ENCODE measurements around the gene MAGI1. TPM values are rescaled to one million over a fixed set of nuclear protein-coding genes. Genes with fewer than 3 reads are reported as not detected.
"Not testable (repeated sequence)": the region's sequence is repeated elsewhere in the genome, so short reads cannot be mapped to it uniquely, and the experiment has no call there.

The MAGI1 gene
- total RNA-seq, 2 donors from 2014 or later, result 38.6 to 45.1 TPM

GRCh38 chr3:65548848-65549625 lies 489.7 kb downstream of the MAGI1 start:
- Histone ChIP-seq H3K9ac (ENCODE audit: extremely low read depth, low read length, poor library complexity, severe bottlenecking) (peak overlapping the region; percentile 7), H3K9me3 (ENCODE audit: control insufficient read depth, low read length) (no peaks in the 10 kb centered on the region), H3K4me1 (ENCODE audit: control insufficient read depth, insufficient read depth, low read length) (no peaks in the 10 kb centered on the region), H3K4me3 (ENCODE audit: low read length) (peak overlapping the region; percentile 75), H3K27me3 (ENCODE audit: control insufficient read depth, insufficient read depth, low read length, poor library complexity, severe bottlenecking) (peaks cover 26% of the 10 kb centered on the region), H3K36me3 (ENCODE audit: control insufficient read depth, insufficient read depth, low read length) (no peaks in the 10 kb centered on the region), H3K27ac (ENCODE audit: low read depth, low read length) (no peak overlapping the region)
- no peak for TF ChIP-seq CTCF (conservative IDR thresholded peaks at IDR 0.05)
- no peak overlapping the region for H3K27ac Mint-ChIP-seq
- peaks cover 36% of the 10 kb centered on the region for H3K27me3 Mint-ChIP-seq (ENCODE audit: insufficient read depth)
- peaks cover 11% of the 10 kb centered on the region for H3K4me1 Mint-ChIP-seq
- WGBS, 2 experiments (ENCODE audit: insufficient coverage in 1 of 2, insufficient read length in 1 of 2), result 2 to 6% methylated on average over 18 to 71 of the region's 71 CpGs
- peak; percentile 78 for DNase-seq
- H3K9me3 Mint-ChIP-seq, result no peaks in the 10 kb centered on the region
- H3K36me3 Mint-ChIP-seq (ENCODE audit: low read depth), result no peaks in the 10 kb centered on the region
- peak overlapping the region; percentile 61 for H3K4me3 Mint-ChIP-seq

GRCh38 chr3:65545429-65545828 lies 493.3 kb downstream of the MAGI1 start:
- no peak for TF ChIP-seq CTCF (conservative IDR thresholded peaks at IDR 0.05)

GRCh38 chr3:65543391-65543790 lies 495.3 kb downstream of the MAGI1 start:
- not testable (repeated sequence) for H3K4me1 ChIP-seq (ENCODE audit: control insufficient read depth, insufficient read depth, low read length); H3K9me3 ChIP-seq (ENCODE audit: control insufficient read depth, low read length); H3K4me1 Mint-ChIP-seq; DNase-seq; H3K27ac Mint-ChIP-seq; H3K4me3 ChIP-seq (ENCODE audit: low read length); H3K4me3 Mint-ChIP-seq; H3K9ac ChIP-seq (ENCODE audit: extremely low read depth, low read length, poor library complexity, severe bottlenecking); H3K9me3 Mint-ChIP-seq; H3K27ac ChIP-seq (ENCODE audit: low read depth, low read length); H3K36me3 Mint-ChIP-seq (ENCODE audit: low read depth); H3K36me3 ChIP-seq (ENCODE audit: control insufficient read depth, insufficient read depth, low read length)
- 67% methylated on average over 1 of the region's 1 CpG; no CpG with 5 or more reads in 1 of the 2 experiments for WGBS, 2 experiments (ENCODE audit: insufficient coverage in 1 of 2, insufficient read length in 1 of 2)
- peaks cover 14% of the 10 kb centered on the region for H3K27me3 ChIP-seq (ENCODE audit: control insufficient read depth, insufficient read depth, low read length, poor library complexity, severe bottlenecking)
- H3K27me3 Mint-ChIP-seq (ENCODE audit: insufficient read depth), result peaks cover 11% of the 10 kb centered on the region

More at GRCh38 chr3:65545429-65545828, 493.3 kb downstream of the MAGI1 start:
- Histone ChIP-seq H3K27me3 (ENCODE audit: control insufficient read depth, insufficient read depth, low read length, poor library complexity, severe bottlenecking) (peaks cover 26% of the 10 kb centered on the region), H3K9ac (ENCODE audit: extremely low read depth, low read length, poor library complexity, severe bottlenecking) (no peak overlapping the region), H3K4me3 (ENCODE audit: low read length) (no peak overlapping the region), H3K4me1 (ENCODE audit: control insufficient read depth, insufficient read depth, low read length) (no peaks in the 10 kb centered on the region), H3K9me3 (ENCODE audit: control insufficient read depth, low read length) (no peaks in the 10 kb centered on the region), H3K36me3 (ENCODE audit: control insufficient read depth, insufficient read depth, low read length) (no peaks in the 10 kb centered on the region), H3K27ac (ENCODE audit: low read depth, low read length) (no peak overlapping the region)
- Mint-ChIP-seq H3K9me3 (peaks cover 9% of the 10 kb centered on the region), H3K27ac (no peak overlapping the region), H3K4me1 (peaks cover 7% of the 10 kb centered on the region), H3K4me3 (no peak overlapping the region), H3K36me3 (ENCODE audit: low read depth) (peaks cover 1% of the 10 kb centered on the region), H3K27me3 (ENCODE audit: insufficient read depth) (peaks cover 28% of the 10 kb centered on the region)
- DNase-seq, result no peak
- WGBS, 2 experiments (ENCODE audit: insufficient coverage in 1 of 2, insufficient read length in 1 of 2), result 93% methylated on average over 1 of the region's 1 CpG; no CpG with 5 or more reads in 1 of the 2 experiments
